Rectal smooth muscle tissue (tissue), 1 donor: ENCODE data around the gene CADPS2.

Experiments used
- H3K27ac ChIP-seq: one replicate; pipeline ENCODE4 v1.7.0; 2013; ENCODE audit warnings: low read depth, low read length, inconsistent platforms
- H3K27me3 ChIP-seq: one replicate; pipeline ENCODE4 v1.7.0; 2013; ENCODE audit warnings: low read length; ENCODE audit not compliant: control insufficient read depth, insufficient read depth
- H3K36me3 ChIP-seq: one replicate; pipeline ENCODE4 v1.7.0; 2013; ENCODE audit warnings: low read length; ENCODE audit not compliant: control insufficient read depth, insufficient read depth
- H3K4me1 ChIP-seq: one replicate; pipeline ENCODE4 v1.7.0; 2013; ENCODE audit warnings: low read length; ENCODE audit not compliant: control insufficient read depth, insufficient read depth
- H3K4me3 ChIP-seq: one replicate; pipeline ENCODE4 v1.7.0; 2013; ENCODE audit warnings: low read length
- H3K9ac ChIP-seq: one replicate; pipeline ENCODE4 v1.7.0; 2013; ENCODE audit warnings: low read length

Gene CADPS2

DNA sequence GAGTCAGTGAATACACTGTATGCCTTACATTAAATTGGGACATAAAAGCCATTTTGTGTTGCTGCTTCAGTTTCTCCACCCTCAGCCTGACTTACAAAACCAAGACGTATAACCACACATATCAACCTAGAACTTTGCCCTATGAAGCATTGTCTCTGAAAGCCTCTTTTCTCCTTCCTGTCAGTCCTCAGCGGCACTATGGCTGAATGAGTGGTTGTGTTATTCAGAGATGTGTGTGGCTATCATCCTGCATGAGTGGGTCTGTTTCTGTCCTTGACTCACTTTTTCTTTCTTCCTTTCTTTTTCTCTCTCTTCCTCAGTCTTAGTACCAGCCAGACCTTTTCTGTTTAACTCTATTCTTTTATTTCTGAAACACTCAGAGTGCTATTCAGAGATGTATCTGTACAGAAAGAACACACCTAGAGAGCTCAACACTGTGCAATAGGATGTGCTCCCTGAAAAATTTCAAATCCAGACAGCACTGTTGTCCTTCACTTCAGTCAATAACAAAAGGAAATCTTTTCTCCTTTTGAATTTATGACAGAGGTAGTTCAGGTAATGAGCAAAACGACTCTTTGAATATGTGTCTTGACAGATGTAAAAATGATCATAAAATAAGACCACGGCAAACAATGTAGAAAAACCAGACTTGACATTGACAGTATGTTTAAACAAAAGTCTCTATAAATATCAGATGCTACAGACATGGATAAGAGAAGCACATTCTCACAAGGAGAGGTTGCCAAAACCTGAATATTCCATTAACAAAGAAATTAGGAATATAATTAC, 418.4 kb downstream of the CADPS2 start:
- H3K4me3 ChIP-seq, result no peak overlapping the region
- H3K4me1 ChIP-seq, result no peaks in the 10 kb centered on the region
- no peak overlapping the region for H3K27ac ChIP-seq
- H3K36me3 ChIP-seq, result no peaks in the 10 kb centered on the region
- H3K27me3 ChIP-seq, result no peaks in the 10 kb centered on the region
- no peak overlapping the region for H3K9ac ChIP-seq

DNA sequence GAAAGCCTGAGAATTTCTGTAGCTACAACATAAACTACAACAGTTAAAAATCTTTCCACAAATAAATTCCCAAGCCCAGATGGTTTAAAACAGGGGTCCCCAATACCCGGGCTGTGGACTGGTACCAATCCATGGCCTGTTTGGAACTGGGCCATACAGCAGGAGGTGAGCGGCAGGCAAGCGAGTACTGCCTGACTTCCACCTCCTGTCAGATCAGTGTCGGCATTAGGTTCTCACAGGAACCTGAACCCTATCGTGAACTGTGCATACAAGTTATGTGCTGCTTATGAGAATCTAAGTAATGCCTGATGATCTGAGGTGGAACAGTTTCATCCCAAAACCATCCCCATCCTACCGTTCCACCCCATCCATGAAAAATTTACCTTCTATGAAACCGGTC, 421.0 kb downstream of the CADPS2 start:
- no peak overlapping the region for H3K9ac ChIP-seq
- no peaks in the 10 kb centered on the region for H3K36me3 ChIP-seq

DNA sequence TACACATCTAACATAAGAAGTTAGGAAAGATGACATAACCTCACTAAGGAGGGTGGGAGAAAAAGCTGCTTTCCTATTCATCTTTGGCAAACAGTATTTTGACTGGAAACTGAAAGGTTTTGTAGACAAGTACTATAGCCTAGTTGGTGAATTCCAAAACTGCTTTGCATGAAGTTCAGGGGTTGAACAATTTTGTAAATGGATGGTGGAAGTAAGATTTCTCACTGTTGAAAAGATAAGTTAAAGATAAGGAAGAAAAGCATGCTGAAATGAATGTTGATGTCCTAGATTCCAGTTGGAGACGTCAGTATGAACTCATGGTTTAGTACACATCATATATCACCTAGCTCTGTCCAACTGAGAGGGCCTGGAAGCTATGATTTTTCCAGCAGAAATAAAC, 422.6 kb downstream of the CADPS2 start:
- Histone ChIP-seq H3K4me3 (no peak overlapping the region), H3K4me1 (no peaks in the 10 kb centered on the region), H3K27me3 (no peaks in the 10 kb centered on the region), H3K27ac (no peak overlapping the region), H3K9ac (no peak overlapping the region), H3K36me3 (no peaks in the 10 kb centered on the region)

More for the DNA sequence above, 421.0 kb downstream of the CADPS2 start:
- Histone ChIP-seq H3K27me3 (no peaks in the 10 kb centered on the region), H3K4me3 (no peak overlapping the region), H3K27ac (no peak overlapping the region), H3K4me1 (no peaks in the 10 kb centered on the region)

DNA sequence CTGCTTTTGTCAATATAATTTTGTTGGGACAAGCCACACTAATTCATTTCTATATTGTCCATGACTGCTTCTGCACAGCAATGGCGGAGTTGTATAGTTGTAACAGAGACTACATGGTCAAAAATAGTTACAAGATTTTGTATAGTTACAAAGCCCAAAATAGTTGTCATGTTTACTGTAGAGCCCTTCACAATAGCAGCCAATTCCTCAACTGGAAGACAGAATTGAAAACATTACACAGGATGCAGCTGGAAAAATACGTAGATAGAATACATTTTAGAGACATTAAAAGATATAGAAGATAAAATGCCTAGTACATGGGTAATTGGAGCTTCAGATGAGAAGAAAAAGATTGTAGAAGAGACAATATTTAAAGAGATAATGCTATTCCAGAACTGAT, 425.3 kb downstream of the CADPS2 start:
- no peak overlapping the region for H3K9ac ChIP-seq
- H3K4me1 ChIP-seq, result no peaks in the 10 kb centered on the region
- H3K27me3 ChIP-seq, result no peaks in the 10 kb centered on the region
- H3K4me3 ChIP-seq, result no peak overlapping the region
- H3K36me3 ChIP-seq, result no peaks in the 10 kb centered on the region
- H3K27ac ChIP-seq, result no peak overlapping the region

DNA sequence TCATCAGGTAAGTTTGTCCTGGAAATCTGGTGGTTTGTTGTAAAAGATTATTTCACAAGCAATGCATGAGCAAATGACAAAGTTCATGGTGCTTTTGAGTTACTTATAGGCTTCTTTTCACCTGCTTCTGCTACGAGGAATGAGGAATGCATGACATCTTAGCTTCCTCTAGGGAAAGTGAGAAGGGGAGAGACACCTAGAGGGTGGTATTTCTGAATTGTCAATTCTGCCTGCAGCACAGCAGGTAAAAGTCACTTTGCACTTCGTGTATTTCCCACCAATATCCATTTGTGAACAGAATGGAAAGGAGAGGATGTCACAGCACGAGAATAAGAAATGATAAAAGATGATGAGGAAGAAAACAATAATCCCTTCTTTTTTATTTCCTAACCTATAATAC, 428.3 kb downstream of the CADPS2 start:
- Histone ChIP-seq H3K27me3 (no peaks in the 10 kb centered on the region), H3K9ac (no peak overlapping the region), H3K4me1 (no peaks in the 10 kb centered on the region), H3K4me3 (no peak overlapping the region), H3K27ac (no peak overlapping the region), H3K36me3 (no peaks in the 10 kb centered on the region)

DNA sequence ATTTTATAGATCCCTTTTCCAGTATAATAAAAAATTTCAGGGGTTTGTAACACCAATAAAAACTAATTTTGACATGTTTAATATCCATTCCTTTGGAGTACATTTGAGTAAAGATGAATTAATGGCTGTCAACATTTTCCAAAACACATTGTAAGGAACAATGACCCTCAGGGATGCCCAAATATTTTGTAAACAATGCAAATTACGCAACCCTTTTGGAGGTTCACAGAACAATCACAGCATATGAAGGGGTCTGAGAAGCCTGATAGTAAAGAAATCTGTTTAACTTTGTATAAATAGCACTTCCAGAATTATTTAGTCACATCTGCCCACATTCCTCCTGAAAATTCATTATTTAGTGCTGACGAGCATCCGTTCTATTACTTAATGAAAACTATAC, 428.9 kb downstream of the CADPS2 start:
- H3K27me3 ChIP-seq, result no peaks in the 10 kb centered on the region
- no peaks in the 10 kb centered on the region for H3K4me1 ChIP-seq
- no peak overlapping the region for H3K4me3 ChIP-seq
- H3K9ac ChIP-seq, result no peak overlapping the region
- H3K36me3 ChIP-seq, result no peaks in the 10 kb centered on the region
- no peak overlapping the region for H3K27ac ChIP-seq

DNA sequence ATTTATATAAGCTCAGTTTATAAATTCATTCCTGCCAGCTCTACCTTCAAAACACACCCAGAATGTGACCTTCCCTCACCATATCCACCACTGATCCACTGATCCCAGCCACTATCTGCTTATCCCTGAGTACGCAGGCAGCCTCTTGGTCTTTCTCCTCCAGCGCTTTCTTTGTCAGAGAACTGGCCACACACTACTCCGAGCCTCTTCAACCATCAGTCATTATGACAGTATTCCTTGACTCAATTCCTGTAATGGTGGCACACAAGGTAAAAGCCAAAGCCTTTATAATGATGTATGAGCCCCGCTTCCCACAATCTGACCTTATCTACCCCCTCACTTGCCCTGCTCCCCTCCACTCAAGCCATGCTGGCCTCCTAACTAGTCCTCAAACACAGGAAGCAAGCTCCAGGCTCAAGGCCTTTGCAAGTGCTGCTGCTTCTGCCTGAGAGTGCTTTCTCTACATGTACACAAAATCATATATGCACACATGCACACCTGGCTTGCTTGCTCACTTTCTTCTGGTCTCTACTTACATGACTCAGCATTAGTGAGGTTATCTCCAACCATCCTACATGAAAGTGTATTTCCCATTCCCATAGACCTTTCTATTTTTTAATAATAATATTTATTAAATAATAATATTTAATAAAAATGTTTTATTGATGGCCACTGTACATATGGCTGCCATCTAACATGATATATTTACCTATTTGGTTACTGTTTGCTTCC, 431.3 kb downstream of the CADPS2 start:
- Histone ChIP-seq H3K4me1 (no peaks in the 10 kb centered on the region), H3K27me3 (no peaks in the 10 kb centered on the region), H3K36me3 (no peaks in the 10 kb centered on the region), H3K4me3 (no peak overlapping the region), H3K27ac (no peak overlapping the region), H3K9ac (no peak overlapping the region)

DNA sequence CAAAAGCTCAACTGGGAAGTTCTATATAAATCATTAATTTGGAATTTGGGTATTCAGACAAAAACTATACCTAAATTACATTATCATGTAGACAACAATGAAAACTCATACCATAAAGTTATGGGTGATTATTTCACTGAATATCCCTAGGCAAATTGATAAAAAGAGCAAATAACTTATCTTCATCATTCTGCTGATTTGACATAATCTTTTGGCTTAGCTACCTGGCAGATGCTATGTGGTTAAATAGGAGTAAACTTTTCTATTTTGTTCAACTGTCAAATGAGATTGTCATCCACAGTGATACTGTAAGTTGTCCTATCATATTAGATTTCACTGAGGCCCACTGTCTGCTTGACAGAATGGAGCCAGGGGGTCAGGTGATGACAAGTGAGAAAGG, 432.8 kb downstream of the CADPS2 start:
- H3K27ac ChIP-seq, result no peak overlapping the region
- no peak overlapping the region for H3K4me3 ChIP-seq
- no peaks in the 10 kb centered on the region for H3K4me1 ChIP-seq
- H3K9ac ChIP-seq, result no peak overlapping the region
- no peaks in the 10 kb centered on the region for H3K36me3 ChIP-seq
- no peaks in the 10 kb centered on the region for H3K27me3 ChIP-seq

DNA sequence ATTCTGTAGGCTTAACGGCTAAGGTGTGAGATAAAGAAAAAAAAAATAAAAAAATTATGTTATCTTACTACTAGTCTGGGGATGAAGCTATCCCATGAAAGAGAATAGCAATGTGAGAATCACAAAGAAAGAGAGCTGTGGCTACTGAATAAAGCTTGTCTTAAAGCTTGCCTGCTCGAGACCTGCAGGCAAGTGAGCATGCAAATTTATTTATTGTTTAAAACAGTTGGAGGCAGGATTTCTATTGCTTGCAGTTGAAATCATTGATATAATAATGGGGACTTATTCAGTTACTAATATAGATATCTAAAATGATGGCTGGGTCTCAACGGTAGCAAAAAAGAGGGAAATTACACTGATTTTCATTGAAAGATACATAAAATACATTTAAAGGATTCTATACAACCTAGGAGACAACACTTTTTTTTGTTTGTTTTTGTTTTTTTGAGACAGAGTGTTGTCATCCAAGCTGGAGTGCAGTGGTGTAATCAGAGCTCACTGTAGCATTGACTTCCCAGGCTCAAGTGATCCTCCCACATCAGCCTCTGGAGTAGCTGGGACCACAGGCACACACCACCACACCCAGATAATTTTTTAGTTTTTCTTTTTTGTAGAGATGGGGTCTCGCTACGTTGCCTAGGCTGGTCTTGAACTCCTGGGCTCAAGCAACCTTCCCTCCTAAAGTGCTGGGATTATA, 437.2 kb downstream of the CADPS2 start:
- H3K27me3 ChIP-seq, result no peaks in the 10 kb centered on the region
- H3K27ac ChIP-seq, result no peak overlapping the region
- H3K9ac ChIP-seq, result no peak overlapping the region
- H3K4me3 ChIP-seq, result no peak overlapping the region
- H3K4me1 ChIP-seq, result no peaks in the 10 kb centered on the region
- H3K36me3 ChIP-seq, result no peaks in the 10 kb centered on the region

DNA sequence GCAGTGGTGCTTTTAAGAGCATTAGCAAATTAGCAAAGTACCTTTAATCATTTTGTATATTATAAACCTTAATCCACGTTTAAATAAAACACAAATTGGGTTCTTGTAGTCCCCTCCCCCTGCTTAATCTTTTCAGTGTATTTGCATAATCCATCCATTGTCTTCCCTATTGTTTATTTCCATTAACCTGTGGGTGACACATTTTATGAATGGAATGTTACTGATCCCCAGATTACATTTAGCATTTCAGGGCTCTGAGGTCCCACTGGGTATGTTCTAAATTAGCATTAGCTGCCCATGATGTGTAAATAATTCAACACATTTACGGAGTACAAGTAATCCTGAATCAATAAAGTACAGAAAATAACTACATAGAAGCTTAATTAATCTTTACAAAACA, 443.3 kb downstream of the CADPS2 start:
- Histone ChIP-seq H3K36me3 (no peaks in the 10 kb centered on the region), H3K4me1 (no peaks in the 10 kb centered on the region), H3K4me3 (no peak overlapping the region), H3K27me3 (no peaks in the 10 kb centered on the region), H3K27ac (no peak overlapping the region), H3K9ac (no peak overlapping the region)

DNA sequence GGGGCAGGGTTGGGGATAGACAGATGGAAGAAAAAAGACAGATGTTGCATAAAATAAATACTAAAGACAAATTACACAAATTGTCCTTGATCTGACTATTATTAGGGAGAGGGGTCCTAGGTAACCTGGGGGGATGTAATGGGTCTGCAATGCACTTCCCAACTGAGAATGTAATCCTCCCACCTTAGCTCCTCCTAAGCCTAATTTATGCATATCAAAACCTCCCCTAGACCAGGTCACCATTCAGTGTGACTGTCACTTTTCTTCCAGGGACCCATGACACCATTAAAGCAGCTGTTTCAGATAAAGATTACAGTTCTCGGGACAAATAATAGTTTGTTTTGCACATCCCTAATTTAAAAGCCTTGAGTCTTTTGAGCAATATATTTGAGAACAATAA, 447.8 kb downstream of the CADPS2 start:
- Histone ChIP-seq H3K27me3 (no peaks in the 10 kb centered on the region), H3K36me3 (no peaks in the 10 kb centered on the region), H3K9ac (no peak overlapping the region), H3K4me3 (no peak overlapping the region), H3K4me1 (no peaks in the 10 kb centered on the region), H3K27ac (no peak overlapping the region)

DNA sequence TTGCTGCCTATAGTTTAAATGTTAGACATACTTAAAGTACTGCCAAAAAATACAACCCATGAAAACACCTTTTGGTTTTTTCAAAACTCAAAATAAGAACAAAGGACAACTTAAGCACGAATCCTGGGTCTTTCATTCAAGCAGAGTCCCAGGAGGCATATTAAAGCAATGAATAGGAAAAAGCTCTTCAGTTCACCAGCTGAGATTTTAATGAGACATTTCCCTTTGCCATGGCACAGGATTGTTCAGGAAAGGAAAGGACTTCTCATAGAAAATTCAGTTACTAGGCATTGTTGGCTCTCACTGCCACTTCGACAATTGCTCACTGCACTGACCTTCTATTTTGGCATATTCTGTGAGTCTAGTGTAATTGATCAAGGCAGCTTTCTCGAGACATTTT, 448.3 kb downstream of the CADPS2 start:
- Histone ChIP-seq H3K36me3 (no peaks in the 10 kb centered on the region), H3K27ac (no peak overlapping the region), H3K27me3 (no peaks in the 10 kb centered on the region), H3K4me3 (no peak overlapping the region), H3K9ac (no peak overlapping the region), H3K4me1 (no peaks in the 10 kb centered on the region)
